ENCODE results near the gene FOXP1. TPM values are rescaled to one million over a fixed set of nuclear protein-coding genes. Genes with fewer than 3 reads are reported as not detected.

The FOXP1 gene
- total and polyA plus RNA-seq, 9 of the 15 experiments (the other 6 are each of a cell fraction or from before 2014, with no cell fraction given) = 7.7 to 34.5 (median 13.7) TPM

DNA sequence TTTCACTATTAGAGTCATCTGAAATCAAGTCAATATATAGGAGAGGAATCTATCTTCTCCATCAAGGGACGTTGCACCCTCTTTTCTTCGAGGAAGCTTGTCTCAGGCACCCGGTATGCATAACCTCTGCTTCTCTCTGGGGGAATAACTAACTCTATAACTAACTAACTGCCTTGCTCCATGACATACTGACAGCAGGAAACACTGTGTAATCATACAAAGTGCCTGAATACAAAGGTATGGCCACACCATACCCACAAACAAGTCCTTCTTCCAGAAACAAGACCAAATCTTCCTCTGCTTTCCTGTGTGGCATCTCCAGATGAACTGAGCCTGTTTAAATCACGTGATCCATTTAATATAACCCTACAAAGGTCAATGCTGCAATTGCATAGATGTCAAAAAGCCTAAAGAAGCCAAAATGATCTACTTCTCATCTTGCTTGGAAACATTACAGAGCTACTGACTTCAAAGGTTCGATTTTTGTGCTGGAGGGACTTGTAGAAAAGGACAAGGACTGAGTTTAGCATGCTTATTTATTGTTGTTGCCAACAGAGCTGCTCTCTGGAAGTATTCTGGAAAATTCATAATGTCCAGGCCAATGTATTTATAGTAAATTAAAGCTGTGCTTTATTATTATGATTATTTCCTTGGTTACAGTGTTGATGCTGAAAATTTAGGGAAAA is 380.5 kb downstream of the FOXP1 start:
- WGBS (ENCODE audit: insufficient coverage, low coverage, missing lambda C conversion rate) = 14% methylated on average over 5 of the region's 5 CpGs
- CTCF ChIA-PET (ENCODE audit: low intra/inter-chr PET ratio) = no interaction called here
- TF ChIP-seq CBFA2T2 (conservative IDR thresholded peaks at IDR 0.05) (0 out of 2 replicates have a peak, but pooled peaks have one; percentile 10), TFE3 (CRISPR knock-in tag; IDR thresholded peaks at IDR 0.05) (peak; percentile 90), TRIM25 (IDR thresholded peaks at IDR 0.05; ENCODE audit: borderline replicate concordance) (no peak), USF2 (CRISPR knock-in tag; IDR thresholded peaks at IDR 0.05) (peak; percentile 6; the same call in 1 of the 2 replicates), KLF10 (CRISPR knock-in tag; IDR thresholded peaks at IDR 0.05) (no peak), RAD51 (IDR thresholded peaks at IDR 0.05; ENCODE audit: borderline replicate concordance, low read depth) (peak; percentile 59; the same call in 1 of the 2 replicates), ZNF76 (CRISPR knock-in tag; IDR thresholded peaks at IDR 0.05; ENCODE audit: borderline replicate concordance) (no peak)
- no TSS peak for BruUV-seq (replicated peaks)
- POLR2A ChIA-PET = interaction anchor here (0.6 to 1.3 kb wide), 2 partner anchors 9 to 33 kb away, joined by 3 read pairs; no protein-coding TSS in a partner anchor
- Histone ChIP-seq H3K9ac (ENCODE audit: insufficient read depth in 1 of 2, low read depth in 2 of 2, low read length in 2 of 2) (no peak overlapping the region), H3K36me3 (ENCODE audit: control insufficient read depth, insufficient read depth, low read length) (no peaks in the 10 kb centered on the region), H3K79me2 (ENCODE audit: control insufficient read depth, insufficient read depth, low read length) (no peaks in the 10 kb centered on the region), H3K9me3 (replicated peaks; ENCODE audit: control insufficient read depth, insufficient read depth, low read depth, low read length) (no peaks in the 10 kb centered on the region), H3K4me2 (ENCODE audit: insufficient read depth, low read length) (no peak overlapping the region), H2AFZ (ENCODE audit: low read depth, low read length) (no peak overlapping the region), H3K9me1 (ENCODE audit: control insufficient read depth, insufficient read depth, low read length) (no peaks in the 10 kb centered on the region), H3K4me1 (replicated peaks in 1 of 2; ENCODE audit: control insufficient read depth in 2 of 2, insufficient read depth in 2 of 2, low read length in 2 of 2) (peaks cover 2 to 9% of the 10 kb centered on the region in 2 experiments), H4K20me1 (replicated peaks; ENCODE audit: control insufficient read depth, insufficient read depth, low read length) (peaks cover 1% of the 10 kb centered on the region), H3K4me3 (no peak overlapping the region), H3K27ac (ENCODE audit: extremely low read depth, low read depth, low read length) (no peak overlapping the region), H3K27me3 (ENCODE audit: control insufficient read depth in 2 of 2, insufficient read depth in 2 of 2, low read length in 2 of 2) (no peaks in the 10 kb centered on the region)
- ATAC-seq (no peak), DNase-seq (ENCODE audit: extremely low read depth in 1 of 4, low spot score in 3 of 4) (no peak), FAIRE-seq (no peak)
- in situ Hi-C loops (cut with MboI) = no loop called here
- intact Hi-C loops (cut with micrococcal nuclease) = no loop called here
